IPS-NIHi7 (cell line): ENCODE data around the gene SUN3.

Experiments used
- DNase-seq: peaks from one replicate; pipeline ENCODE4 v3.0.0; 2012; ENCODE audit warnings: mixed read lengths; ENCODE audit errors: extremely low spot score

The SUN3 gene

GRCh38 chr7:47979145-47979831 is 49.6 kb downstream of the SUN3 start, which contains the start of gene HUS1:
Gene HUS1 (minus strand): TSS chr7:47979615. CDS start chr7:47979519, 96 bp downstream.
- DNase-seq, result peak; percentile 96

- no peak for DNase-seq
Observed at GRCh38 chr7:47978790-47979144, 50.1 kb downstream of the SUN3 start.

- no peak for DNase-seq
Observed at GRCh38 chr7:47973739-47974138, 55.2 kb downstream of the SUN3 start.

DNA sequence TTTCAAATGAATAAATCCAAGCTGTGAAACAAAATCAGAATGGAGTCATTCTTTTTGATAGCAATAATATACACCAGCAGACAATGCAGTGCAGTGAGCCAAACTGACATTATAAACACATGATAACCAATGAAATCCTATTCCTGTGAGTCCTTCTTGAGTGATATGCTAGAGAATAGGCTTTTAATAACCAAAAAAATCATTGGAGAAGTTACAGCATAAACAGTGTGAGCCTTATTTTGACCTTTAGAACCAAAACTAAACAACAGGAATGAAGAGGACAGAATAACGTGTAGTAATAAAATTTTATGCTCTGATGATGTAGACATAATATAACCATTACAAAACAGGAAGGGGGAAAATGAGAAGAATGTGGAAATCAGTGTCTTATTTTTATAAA is 58.1 kb downstream of the SUN3 start:
- DNase-seq, result no peak

DNA sequence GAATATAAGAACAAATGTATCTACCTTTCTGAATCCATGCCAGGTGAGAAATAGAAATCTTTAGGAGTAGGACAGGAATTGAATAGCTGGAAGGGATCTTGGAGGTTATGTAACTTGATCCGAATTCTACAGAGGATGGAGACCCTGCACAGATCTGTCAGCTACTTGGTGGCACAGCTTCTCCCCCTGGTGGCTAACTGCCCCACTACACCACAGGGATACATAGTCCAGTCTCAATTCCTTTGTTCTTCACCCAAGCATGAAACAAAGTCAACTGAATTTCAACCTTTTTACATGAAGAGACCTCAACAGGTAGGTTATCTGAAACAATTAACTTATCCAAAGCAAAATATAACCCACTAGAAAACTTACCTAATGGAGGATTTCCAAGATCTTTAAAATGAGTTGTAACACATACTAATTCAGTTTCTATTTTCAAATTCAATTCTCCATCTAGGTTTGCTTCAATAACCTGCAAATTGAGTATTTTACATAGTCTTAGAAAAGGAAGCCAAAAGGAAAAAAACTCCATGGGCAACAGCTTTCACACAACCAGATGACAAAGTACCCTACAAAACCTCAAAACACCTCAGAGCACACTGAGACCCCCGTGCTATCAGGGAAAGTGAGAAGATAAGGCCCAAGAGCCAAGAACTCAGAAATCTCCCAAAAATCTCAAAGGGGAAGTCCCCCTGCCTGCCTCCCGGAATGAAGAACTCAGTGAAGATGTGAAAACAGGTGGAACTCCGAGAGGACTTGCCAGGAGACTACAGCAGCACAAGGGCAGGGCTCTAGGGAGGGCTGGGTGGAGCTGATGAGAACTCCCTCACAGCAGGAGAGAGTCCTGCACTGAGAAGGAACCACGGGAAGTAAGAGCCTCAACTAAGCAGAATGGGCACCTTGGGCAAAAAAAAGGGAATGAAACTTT is 59.8 kb downstream of the SUN3 start:
- peak; percentile 87 for DNase-seq

DNA sequence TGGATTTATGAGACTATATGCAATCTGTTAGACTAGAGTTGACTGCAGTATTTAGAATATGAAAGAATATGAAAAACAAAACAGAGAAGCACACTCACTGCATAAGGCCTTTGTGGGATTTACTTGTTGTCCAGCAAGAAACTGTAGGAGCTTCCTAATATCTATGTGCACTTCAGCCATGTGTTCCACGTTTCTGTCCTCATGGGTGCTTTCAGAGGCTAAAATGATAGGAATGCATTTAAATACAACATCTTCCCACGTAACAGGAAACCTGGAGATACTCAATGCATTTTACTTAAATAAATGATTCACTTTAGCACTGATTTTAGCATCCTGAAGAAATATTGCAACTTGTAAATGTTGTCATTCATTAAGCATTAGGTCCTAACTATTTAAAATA is 61.2 kb downstream of the SUN3 start:
- DNase-seq, result no peak

- DNase-seq, result no peak
Observed at GRCh38 chr7:47967123-47967522, 61.8 kb downstream of the SUN3 start.

- DNase-seq, result no peak
Observed at GRCh38 chr7:47965456-47965855, 63.5 kb downstream of the SUN3 start.

DNA sequence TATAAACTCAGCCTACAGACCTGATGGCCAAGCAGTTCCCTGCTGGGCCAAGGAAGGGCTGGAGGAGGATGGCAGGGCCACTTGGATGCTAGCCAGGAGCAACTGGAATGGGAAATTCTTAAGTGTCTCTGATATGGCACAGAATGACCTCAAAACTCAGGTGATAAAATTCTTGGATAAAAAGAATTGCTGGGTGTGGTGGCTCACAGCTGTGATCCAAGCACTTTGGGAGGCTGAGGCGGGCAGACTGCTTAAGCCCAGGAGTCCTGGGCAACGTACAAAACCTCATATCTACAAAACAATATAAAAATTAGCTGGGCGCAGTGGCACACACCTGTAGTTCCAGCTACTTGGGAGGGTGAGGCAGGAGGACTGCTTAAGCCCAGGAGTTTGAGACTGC is 66.6 kb downstream of the SUN3 start:
- no peak for DNase-seq

DNA sequence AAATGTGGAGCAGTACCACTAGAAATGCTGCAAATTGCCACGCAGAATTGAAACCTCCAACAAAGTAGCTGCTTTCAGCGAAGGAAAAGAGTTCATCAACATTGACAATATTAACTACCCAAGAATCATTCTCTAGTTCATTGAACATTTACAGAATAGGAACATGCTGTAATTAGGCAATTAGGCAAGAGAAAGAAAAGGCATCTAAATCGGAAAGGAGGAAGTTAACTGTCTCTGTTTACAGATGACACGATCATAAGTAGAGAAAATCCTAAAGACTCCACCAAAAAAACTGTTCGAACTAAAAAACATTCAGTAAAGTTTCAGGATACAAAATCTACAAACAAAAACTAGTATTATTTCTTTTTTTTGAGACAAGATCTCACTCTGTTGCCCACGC is 71.8 kb downstream of the SUN3 start:
- DNase-seq, result no peak

- DNase-seq, result no peak
Observed at GRCh38 chr7:47956220-47956619, 72.7 kb downstream of the SUN3 start.

DNA sequence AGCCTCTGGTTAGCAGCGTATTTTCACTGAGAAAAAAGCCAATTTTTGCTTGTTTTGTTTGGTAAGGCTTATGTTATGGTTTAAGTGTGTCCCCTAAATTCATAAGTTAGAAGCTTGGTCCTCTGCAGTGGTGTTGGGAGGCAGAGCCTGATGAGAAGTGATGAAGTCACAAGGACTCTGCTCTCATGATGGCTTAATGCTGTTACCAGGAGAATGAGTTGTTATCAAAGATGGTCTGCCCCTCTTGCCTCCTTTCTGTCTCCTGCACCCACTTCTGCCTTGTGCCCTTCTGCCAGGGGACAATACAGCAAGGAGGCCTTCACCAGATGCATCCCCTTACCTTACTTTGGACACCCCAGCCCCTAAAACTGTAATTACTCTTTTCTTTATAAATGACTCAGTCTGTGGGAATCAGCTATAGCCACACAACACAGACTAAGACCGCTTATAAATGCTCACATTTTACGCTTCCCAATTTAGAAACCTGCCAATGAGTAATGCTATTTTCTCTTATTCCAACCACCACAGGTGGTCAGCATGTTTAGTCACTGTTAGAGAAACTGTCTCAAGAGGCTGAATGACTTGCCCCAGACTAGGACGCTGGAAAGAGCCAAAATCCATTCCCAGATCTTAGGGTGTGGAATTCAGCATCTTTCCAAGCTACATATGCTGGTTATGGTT is 74.5 kb downstream of the SUN3 start:
- DNase-seq, result no peak

- DNase-seq, result no peak
Observed at GRCh38 chr7:47953822-47954221, 75.1 kb downstream of the SUN3 start.

DNA sequence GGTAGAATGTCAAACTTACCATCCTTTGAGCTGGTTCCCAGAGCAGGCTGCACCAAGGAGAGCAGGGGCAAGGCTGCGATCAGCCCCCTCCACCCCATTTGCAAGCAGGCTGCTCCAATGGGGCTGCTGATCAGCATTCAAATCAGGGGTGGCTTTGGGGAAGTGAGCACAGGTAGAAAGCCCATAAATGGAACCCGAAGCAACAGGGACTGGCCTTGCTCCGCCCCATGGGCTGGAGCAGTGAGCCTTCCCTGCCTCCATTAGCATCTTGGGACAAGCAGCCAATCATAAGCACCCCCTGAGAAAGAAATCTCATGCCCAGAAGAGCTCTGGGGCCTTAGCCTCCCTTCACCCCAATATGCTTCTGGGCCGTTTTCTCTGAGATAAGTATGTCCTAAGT is 76.7 kb downstream of the SUN3 start:
- DNase-seq, result peak; percentile 34

DNA sequence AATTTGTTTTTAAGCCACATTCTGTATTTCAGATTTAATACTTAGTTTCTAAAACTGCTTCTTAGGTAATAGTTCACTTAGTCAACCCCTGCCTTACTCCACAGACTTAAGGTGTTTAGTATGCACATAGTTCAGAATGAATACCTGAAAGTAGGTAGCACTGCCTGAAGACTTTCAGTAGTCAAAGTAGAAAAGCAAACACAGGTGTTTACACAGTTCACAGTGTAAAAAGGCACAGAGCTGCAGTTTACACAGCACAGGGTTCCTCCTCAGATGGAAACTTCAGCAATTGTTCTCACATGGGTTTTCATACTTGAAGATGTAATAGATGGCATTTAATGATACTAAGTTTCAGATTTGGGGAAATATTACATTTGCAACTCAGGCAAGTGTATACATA is 77.5 kb downstream of the SUN3 start:
- no peak for DNase-seq

GRCh38 chr7:47950714-47951113 is 78.2 kb downstream of the SUN3 start:
- no peak for DNase-seq

GRCh38 chr7:47949703-47950102 is 79.2 kb downstream of the SUN3 start:
- DNase-seq, result no peak

- no peak for DNase-seq
Observed at GRCh38 chr7:47948141-47948790, 80.6 kb downstream of the SUN3 start, which contains the start of gene PKD1L1. Gene PKD1L1 (minus strand): TSS chr7:47948466. CDS start chr7:47948440, 26 bp downstream.

DNA sequence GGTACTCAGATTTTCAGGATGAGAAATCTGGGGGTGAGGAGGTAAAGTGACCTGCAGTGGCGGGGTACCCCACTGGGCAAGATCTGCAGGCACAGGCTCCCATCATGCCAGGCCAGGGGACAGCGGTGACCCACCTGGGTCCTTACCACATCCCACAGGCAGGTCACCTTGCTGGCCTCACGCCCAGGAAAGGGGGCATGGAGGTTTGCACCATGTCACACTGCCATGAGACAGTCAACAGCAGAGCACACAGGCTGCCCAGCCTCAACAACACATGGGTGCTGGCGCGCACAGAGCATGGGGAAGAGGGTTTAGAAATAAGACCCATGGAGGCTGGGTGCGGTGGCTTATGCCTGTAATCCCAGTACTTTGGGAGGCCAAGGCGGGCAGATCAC is 81.6 kb downstream of the SUN3 start:
- no peak for DNase-seq

DNA sequence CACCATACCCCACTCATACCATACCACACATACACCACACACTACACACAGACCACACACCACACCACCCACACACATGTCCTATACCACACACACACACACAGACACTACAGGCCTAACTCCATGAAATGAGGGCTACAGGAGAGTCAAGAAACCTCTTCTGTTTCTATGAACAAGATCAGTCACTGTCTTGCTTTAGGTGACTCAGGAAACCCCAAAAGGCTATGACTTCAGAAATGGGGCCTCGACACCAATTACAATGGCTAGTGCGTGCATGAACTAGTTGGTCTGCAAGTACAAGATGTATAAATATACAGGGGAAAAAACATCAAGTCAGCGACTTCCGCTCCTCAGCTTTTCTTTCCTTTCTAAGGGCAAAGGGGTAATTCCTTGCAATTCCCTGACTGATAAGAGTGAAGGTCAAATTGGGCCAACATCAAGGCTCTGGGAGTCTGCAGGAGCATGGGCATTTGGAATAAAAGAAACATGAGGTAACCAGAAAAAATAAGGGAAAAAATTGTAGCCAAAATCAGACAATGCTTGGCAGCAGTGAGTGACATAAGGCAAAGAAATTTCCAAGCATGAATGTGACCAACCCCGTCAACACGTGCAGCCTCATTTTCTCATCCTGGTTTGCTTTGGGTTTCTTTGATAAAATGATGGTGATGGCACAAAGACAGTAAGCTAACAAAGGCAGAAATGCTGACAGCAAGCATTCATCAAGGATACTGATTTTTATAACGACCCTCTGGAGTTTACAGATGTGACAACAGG is 82.1 kb downstream of the SUN3 start:
- no peak for DNase-seq
